H1 (cell line): Measurements from ENCODE around the gene MMS22L.

Experiments used
- CTCF ChIP-seq, 3 experiments: IDR thresholded peaks; 1 replicate in 2 of 3; 2 replicates in 1 of 3; pipeline versions ENCODE4 v1.5.1 to v1.6.1; 2011; ENCODE audit warnings: low read length in 3 of 3, mild to moderate bottlenecking in 3 of 3, inconsistent platforms in 2 of 3, low read depth in 1 of 3, moderate library complexity in 1 of 3; ENCODE audit not compliant: insufficient read depth in 1 of 3; ENCODE audit errors: control extremely low read depth in 1 of 3
- POLR2AphosphoS5 ChIP-seq: IDR thresholded peaks from 2 replicates; pipeline ENCODE4 v1.6.1; 2011; ENCODE audit warnings: low read depth, low read length
- TCF12 ChIP-seq: IDR thresholded peaks from 2 replicates; pipeline ENCODE4 v1.6.1; 2011; ENCODE audit warnings: low read depth, mild to moderate bottlenecking, low read length

GRCh38 chr6:97151601-97152000, 131.4 kb downstream of the MMS22L start:
- TF ChIP-seq CTCF (IDR thresholded peaks at IDR 0.05; ENCODE audit: control extremely low read depth in 1 of 3, insufficient read depth in 1 of 3, low read depth in 1 of 3, low read length in 3 of 3) (no peak), TCF12 (no peak), POLR2AphosphoS5 (no peak)
